GM12874 (cell line): ENCODE results near the gene LPP.

Source experiments
- CTCF ChIP-seq: IDR thresholded peaks from 2 replicates; pipeline ENCODE4 v1.5.1; 2011; ENCODE audit warnings: low read depth, mild to moderate bottlenecking, control low read depth, low read length, moderate library complexity; ENCODE audit not compliant: insufficient read depth

The LPP gene

GRCh38 chr3:188562144-188562543 lies 408.2 kb downstream of the LPP start:
- no peak for TF ChIP-seq CTCF

GRCh38 chr3:188567478-188568195 lies 413.7 kb downstream of the LPP start:
- no peak for TF ChIP-seq CTCF

- TF ChIP-seq CTCF = no peak
Measured at GRCh38 chr3:188568736-188569135, 414.8 kb downstream of the LPP start.

GRCh38 chr3:188571531-188572095 lies 417.7 kb downstream of the LPP start:
- no peak for TF ChIP-seq CTCF

GRCh38 chr3:188573291-188573940 lies 419.5 kb downstream of the LPP start:
- no peak for TF ChIP-seq CTCF

- no peak for TF ChIP-seq CTCF
Measured at GRCh38 chr3:188573956-188574355, 420.0 kb downstream of the LPP start.

- TF ChIP-seq CTCF = no peak
Measured at GRCh38 chr3:188574885-188575284, 420.9 kb downstream of the LPP start.
